IMR-90 (cell line): ENCODE results near the gene CDC42BPA. TPM values are rescaled to one million over a fixed set of nuclear protein-coding genes. Genes with fewer than 3 reads are reported as not detected.

Experiments used
- ATAC-seq: fragments of 200-7000 bp; cut with Tn5 transposase; 2 replicates; pipeline ENCODE4 v1.9.1; 2020; ENCODE audit warnings: low read depth, mild to moderate bottlenecking, moderate library complexity
- BruUV-seq: library from RNA; stranded (reverse); fragments of 400-500 nt; replicated peaks from 2 replicates; lab custom pipeline; 2021; lab: Mats Ljungman, UMichigan
- CTCF ChIA-PET: fragments of 300-600 bp; formaldehyde crosslinking; extraction: SDS; loops from one replicate; lab custom pipeline; 2021; ENCODE audit warnings: antibody characterized with exemption; lab: Yijun Ruan, JAX
- POLR2A ChIA-PET: fragments of 300-600 bp; sonication (Branson Sonifier 250); formaldehyde crosslinking; loops from one replicate; lab custom pipeline; 2022; ENCODE audit warnings: antibody characterized with exemption; ENCODE audit not compliant: unreplicated experiment; lab: Charles Lee
- DNase-seq: peaks from one replicate; pipeline ENCODE4 v3.0.0; 2013
- H2AFZ ChIP-seq: replicated peaks from 2 replicates; pipeline ENCODE3; 2013; ENCODE audit warnings: low read length, mild to moderate bottlenecking; ENCODE audit not compliant: poor library complexity
- H2AK5ac ChIP-seq: 2 replicates; pipeline ENCODE4 v1.6.1; 2013; ENCODE audit warnings: low read depth, low read length, inconsistent platforms
- H2AK9ac ChIP-seq: replicated peaks from 2 replicates; pipeline ENCODE3; 2013; ENCODE audit warnings: mild to moderate bottlenecking, low read depth, low read length, moderate library complexity; ENCODE audit not compliant: poor library complexity
- H2BK120ac ChIP-seq: 2 replicates; pipeline ENCODE4 v1.6.1; 2013; ENCODE audit warnings: low read depth, low read length, inconsistent platforms
- H2BK15ac ChIP-seq: 3 replicates; pipeline ENCODE4 v1.6.1; 2013; ENCODE audit warnings: low read depth, low read length, inconsistent platforms
- H2BK20ac ChIP-seq: 2 replicates; pipeline ENCODE4 v1.6.1; 2013; ENCODE audit warnings: low read depth, mild to moderate bottlenecking, inconsistent platforms, low read length, moderate library complexity
- H2BK5ac ChIP-seq: 2 replicates; pipeline ENCODE4 v1.6.1; 2013; ENCODE audit warnings: mild to moderate bottlenecking, low read depth, low read length, inconsistent platforms; ENCODE audit not compliant: poor library complexity, severe bottlenecking
- H3K14ac ChIP-seq: replicated peaks from 2 replicates; pipeline ENCODE4 v1.6.1; 2013; ENCODE audit warnings: low read depth, low read length, inconsistent platforms
- H3K18ac ChIP-seq: 2 replicates; pipeline ENCODE4 v1.6.1; 2013; ENCODE audit warnings: low read depth, low read length, control low read depth
- H3K23ac ChIP-seq: 2 replicates; pipeline ENCODE4 v1.6.1; 2013; ENCODE audit warnings: low read depth, low read length, inconsistent platforms
- H3K27ac ChIP-seq: 2 replicates; pipeline ENCODE4 v1.5.1; 2013; ENCODE audit warnings: mild to moderate bottlenecking, control low read depth, low read length; ENCODE audit not compliant: insufficient read depth
- H3K27me3 ChIP-seq: 2 replicates; pipeline ENCODE4 v1.6.1; 2013; ENCODE audit warnings: low read length; ENCODE audit not compliant: control insufficient read depth, insufficient read depth
- H3K36me3 ChIP-seq: 2 replicates; pipeline ENCODE4 v1.6.1; 2013; ENCODE audit warnings: low read length, mixed read lengths; ENCODE audit not compliant: control insufficient read depth, insufficient read depth
- H3K4ac ChIP-seq: 2 replicates; pipeline ENCODE4 v1.6.1; 2013; ENCODE audit warnings: low read depth, low read length, inconsistent platforms
- H3K4me1 ChIP-seq: 2 replicates; pipeline ENCODE4 v1.6.1; 2013; ENCODE audit warnings: low read length, mixed read lengths; ENCODE audit not compliant: control insufficient read depth, insufficient read depth
- H3K4me2 ChIP-seq: 2 replicates; pipeline ENCODE4 v1.6.1; 2013; ENCODE audit warnings: low read depth, mild to moderate bottlenecking, control low read depth, low read length, moderate library complexity
- H3K4me3 ChIP-seq: 2 replicates; pipeline ENCODE4 v1.5.1; 2013; ENCODE audit warnings: low read depth, mild to moderate bottlenecking, control low read depth, low read length, moderate library complexity; ENCODE audit not compliant: insufficient read depth
- H3K56ac ChIP-seq: 2 replicates; pipeline ENCODE4 v1.6.1; 2013; ENCODE audit warnings: low read length, inconsistent platforms; ENCODE audit not compliant: insufficient read depth; ENCODE audit errors: extremely low read depth
- H3K79me1 ChIP-seq, 2 experiments: 2 replicates each; pipeline ENCODE4 v1.6.1; 2013; ENCODE audit warnings: low read length in 2 of 2, inconsistent platforms in 1 of 2, low read depth in 1 of 2
- H3K9ac ChIP-seq: 2 replicates; pipeline ENCODE4 v1.6.1; 2013; ENCODE audit warnings: low read depth, low read length, control low read depth
- H3K9me1 ChIP-seq: 2 replicates; pipeline ENCODE4 v1.6.1; 2013; ENCODE audit warnings: low read length, inconsistent platforms; ENCODE audit not compliant: insufficient read depth
- H3K9me3 ChIP-seq: 2 replicates; pipeline ENCODE4 v1.6.1; 2013; ENCODE audit warnings: low read length; ENCODE audit not compliant: control insufficient read depth, insufficient read depth
- H4K20me1 ChIP-seq: 2 replicates; pipeline ENCODE4 v1.6.1; 2013; ENCODE audit warnings: low read length, inconsistent platforms; ENCODE audit not compliant: insufficient read depth
- H4K5ac ChIP-seq: 2 replicates; pipeline ENCODE4 v1.6.1; 2013; ENCODE audit warnings: mild to moderate bottlenecking, low read depth, low read length, control low read depth
- H4K8ac ChIP-seq, 2 experiments: 2 replicates each; pipeline ENCODE4 v1.6.1; 2013; ENCODE audit warnings: low read depth in 2 of 2, low read length in 2 of 2, control low read depth in 1 of 2, inconsistent platforms in 1 of 2
- H4K91ac ChIP-seq: 2 replicates; pipeline ENCODE4 v1.6.1; 2013; ENCODE audit warnings: low read depth, low read length, inconsistent platforms; ENCODE audit not compliant: insufficient read depth
- CEBPB ChIP-seq: IDR thresholded peaks from 2 replicates; pipeline ENCODE4 v1.6.1; 2012; ENCODE audit warnings: low read depth, low read length, improper control_type of control experiment
- FOS ChIP-seq: fragments of 150-350 bp; IDR thresholded peaks from 2 replicates; pipeline ENCODE4 v1.6.1; 2016; ENCODE audit warnings: low read depth, low read length
- MAZ ChIP-seq: IDR thresholded peaks from 2 replicates; pipeline ENCODE4 v1.6.1; 2012; ENCODE audit warnings: low read depth, mild to moderate bottlenecking, low read length, improper control_type of control experiment, moderate library complexity, borderline replicate concordance
- MXI1 ChIP-seq: IDR thresholded peaks from 2 replicates; pipeline ENCODE4 v1.6.1; 2012; ENCODE audit warnings: low read depth, mild to moderate bottlenecking, low read length, moderate library complexity, borderline replicate concordance
- POLR2A ChIP-seq: IDR thresholded peaks from 2 replicates; pipeline ENCODE4 v1.6.1; 2012; ENCODE audit warnings: mild to moderate bottlenecking, low read depth, low read length
- RFX5 ChIP-seq: IDR thresholded peaks from 2 replicates; pipeline ENCODE4 v1.8.0; 2012; ENCODE audit warnings: low read depth, mild to moderate bottlenecking, low read length, moderate library complexity
- SMC3 ChIP-seq: fragments of 150-350 bp; IDR thresholded peaks from 2 replicates; pipeline ENCODE4 v1.6.1; 2016; ENCODE audit warnings: low read depth, mild to moderate bottlenecking, antibody characterized with exemption, low read length, moderate library complexity
- WGBS, 2 experiments: methylation state at CpG; one replicate each; pipeline versions ENCODE4 v1.1.5 to v1.1.7; 2013; ENCODE audit warnings: missing lambda C conversion rate in 2 of 2; ENCODE audit not compliant: insufficient read length in 1 of 2; ENCODE audit errors: extremely low coverage in 2 of 2; 5-methylcytosine and 5-hydroxymethylcytosine counted together
- dilution Hi-C: fragments of 300-500 bp; cut with HindIII; formaldehyde crosslinking; loops from one replicate; pipeline ENCODE4 v1.14.3; 2018; ENCODE audit warnings: low sequenced_read_pairs; ENCODE audit not compliant: unreplicated experiment
- in situ Hi-C: fragments of 300-500 bp; cut with MboI; formaldehyde crosslinking; loops from 3 replicates; pipeline ENCODE4 v1.14.3; 2019; ENCODE audit warnings: low sequenced_read_pairs, inconsistent platforms, mixed read lengths
- intact Hi-C: fragments of 100-400 bp; cut with micrococcal nuclease; formaldehyde crosslinking; loops from 2 replicates; pipeline ENCODE4 v1.10.0; 2022
- polyA plus RNA-seq, 3 experiments: library from polyadenylated mRNA; depleted of rRNA; stranded (reverse); fragments of >200 nt; gene quantifications; 2 replicates each; pipeline ENCODE4 v1.2.3, GENCODE V29; 2012; ENCODE audit warnings: low replicate concordance in 1 of 3
- total RNA-seq: library from RNA; depleted of rRNA; stranded (reverse); fragments of >200 nt; gene quantifications from 2 replicates; pipeline ENCODE4 v1.2.3, GENCODE V29; 2012
- TF ChIP-seq, protein P1 (sequence below): fragments of 150-350 bp; IDR thresholded peaks from 2 replicates; pipeline ENCODE4 v1.6.1; 2017; ENCODE audit warnings: mild to moderate bottlenecking, antibody characterized with exemption, low read length, low read depth

CDC42BPA gene
- total and polyA plus RNA-seq, 2 of the 4 experiments (the other 2 are of a cell fraction), result 9.4 to 27.8 TPM

DNA sequence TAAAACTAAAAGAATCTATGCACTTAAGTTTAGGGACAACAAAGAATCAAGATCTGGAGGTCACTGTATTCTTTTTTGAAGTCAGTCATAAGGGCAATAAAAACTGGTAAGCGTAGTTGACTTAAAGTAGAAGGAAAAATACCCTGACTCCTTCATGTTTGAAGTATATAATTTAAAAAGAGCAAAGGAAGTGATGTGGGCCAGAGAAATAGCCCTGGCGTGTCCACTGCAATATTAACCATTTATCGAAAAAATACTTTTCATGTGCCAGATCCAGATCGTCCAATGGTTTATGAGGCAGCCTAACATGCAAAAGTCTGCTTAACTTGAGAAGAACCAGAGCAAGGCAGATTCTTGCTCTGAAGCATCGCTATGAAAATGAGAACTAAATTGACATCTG, 216.2 kb downstream of the CDC42BPA start:
- H3K4me2 ChIP-seq, result no peak overlapping the region
- WGBS, 2 experiments, result 100% methylated on average over 3 of the region's 5 CpGs; no CpG with 5 or more reads in 1 of the 2 experiments
- POLR2A ChIA-PET, result no interaction called here
- CTCF ChIA-PET, result no interaction called here
- no peak for TF ChIP-seq MAZ
- TF ChIP-seq FOS, result no peak
- no peak for TF ChIP-seq RFX5
- TF ChIP-seq CEBPB, result no peak
- no peak for TF ChIP-seq MXI1
- no peak for TF ChIP-seq POLR2A
- TF ChIP-seq, protein P1, sequence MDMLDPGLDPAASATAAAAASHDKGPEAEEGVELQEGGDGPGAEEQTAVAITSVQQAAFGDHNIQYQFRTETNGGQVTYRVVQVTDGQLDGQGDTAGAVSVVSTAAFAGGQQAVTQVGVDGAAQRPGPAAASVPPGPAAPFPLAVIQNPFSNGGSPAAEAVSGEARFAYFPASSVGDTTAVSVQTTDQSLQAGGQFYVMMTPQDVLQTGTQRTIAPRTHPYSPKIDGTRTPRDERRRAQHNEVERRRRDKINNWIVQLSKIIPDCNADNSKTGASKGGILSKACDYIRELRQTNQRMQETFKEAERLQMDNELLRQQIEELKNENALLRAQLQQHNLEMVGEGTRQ, result no peak
- TF ChIP-seq SMC3, result no peak
- H2BK20ac ChIP-seq, result no peak overlapping the region
- no peak overlapping the region for H3K56ac ChIP-seq
- H2BK120ac ChIP-seq, result no peak overlapping the region
- no peak overlapping the region for H4K8ac ChIP-seq
- no peaks in the 10 kb centered on the region for H3K4me1 ChIP-seq
- no peak overlapping the region for H4K91ac ChIP-seq
- H2AK9ac ChIP-seq, result no peak overlapping the region
- H3K14ac ChIP-seq, result no peak overlapping the region
- H3K27ac ChIP-seq, result no peak overlapping the region
- H3K27me3 ChIP-seq, result no peaks in the 10 kb centered on the region
- no peak overlapping the region for H3K4me3 ChIP-seq
- no peaks in the 10 kb centered on the region for H3K9me3 ChIP-seq
- dilution Hi-C loops (no loop called here), intact Hi-C loops (no loop called here), in situ Hi-C loops (no loop called here)
- no peak overlapping the region for H3K4ac ChIP-seq
- H3K18ac ChIP-seq, result no peak overlapping the region
- no peak overlapping the region for H2AK5ac ChIP-seq
- BruUV-seq, result no TSS peak
- H3K79me1 ChIP-seq, result peaks cover 3 to 6% of the 10 kb centered on the region in 2 experiments; a peak in 3 of 4 replicates
- H4K5ac ChIP-seq, result no peak overlapping the region
- DNase-seq, result no peak
- no peak for ATAC-seq
- no peaks in the 10 kb centered on the region for H3K9me1 ChIP-seq
- H2BK5ac ChIP-seq, result no peak overlapping the region
- peaks cover 10% of the 10 kb centered on the region for H3K36me3 ChIP-seq
- H3K23ac ChIP-seq, result no peak overlapping the region
- H3K9ac ChIP-seq, result no peak overlapping the region
- H4K20me1 ChIP-seq, result no peaks in the 10 kb centered on the region
- H2AFZ ChIP-seq, result no peak overlapping the region
- no peak overlapping the region for H2BK15ac ChIP-seq
